ENCODE results near the gene ACADVL. TPM values are rescaled to one million over a fixed set of nuclear protein-coding genes. Genes with fewer than 3 reads are reported as not detected.
"Not testable (repeated sequence)": the region's sequence is repeated elsewhere in the genome, so short reads cannot be mapped to it uniquely, and the experiment has no call there.

The ACADVL gene
- total RNA-seq, 6 donors from 2014 or later = 377 to 1,449 (median 553) TPM

- Histone ChIP-seq H3K27me3 (no peaks in the 10 kb centered on the region), H3K4me1 (peaks cover 23 to 44% (median 34%) of the 10 kb centered on the region in 4 donors), H3K4me3 (peak overlapping the region; percentile 33 to 99 (median 80)), H3K9me3 (no peaks in the 10 kb centered on the region), H3K36me3 (peaks cover 0 to 43% (median 35%) of the 10 kb centered on the region in 4 donors), H3K27ac (peak overlapping the region; percentile 92 to 100 (median 97))
- DNase-seq (no peak), ATAC-seq (ENCODE audit: low FRiP score in 2 of 2) (no peak)
- TF ChIP-seq EP300 (IDR thresholded peaks at IDR 0.05) = no peak
- TF ChIP-seq POLR2AphosphoS5 (IDR thresholded peaks at IDR 0.05) = no peak
- no peak for TF ChIP-seq CTCF (IDR thresholded peaks at IDR 0.05)
- no peak for TF ChIP-seq POLR2A (IDR thresholded peaks at IDR 0.05)
- whole genome bisulfite sequencing, 2 donors = 24 to 41% methylated on average over 9 of the region's 9 CpGs
These were observed 21.5 kb downstream of the ACADVL start for GRCh38 chr17:7241090-7241733.

GRCh38 chr17:7241783-7242716 lies 22.3 kb downstream of the ACADVL start, which contains the start of gene GABARAP:
Gene GABARAP, minus strand, starts transcription at chr17:7242449. Its CDS starts 119 bp downstream, at chr17:7242330.
- peak; percentile 76 to 90 for ATAC-seq (ENCODE audit: low FRiP score in 2 of 2)
- 0% methylated on average over 36 to 52 of the region's 62 CpGs for WGBS, 2 donors
- H3K36me3 ChIP-seq = peaks cover 0 to 45% (median 36%) of the 10 kb centered on the region in 4 donors

GRCh38 chr17:7242717-7243452 lies 23.1 kb downstream of the ACADVL start:
- peak in 3 of 6 experiments; percentile 10 to 39 (median 37) for TF ChIP-seq CTCF (IDR thresholded peaks at IDR 0.05)
- TF ChIP-seq POLR2AphosphoS5 (IDR thresholded peaks at IDR 0.05) = peak; percentile 84 to 95
- peak in 3 of 4 donors; percentile 23 to 83 (median 61) for TF ChIP-seq EP300 (IDR thresholded peaks at IDR 0.05)
- peak in 3 of 4 donors; percentile 57 to 83 (median 74) for TF ChIP-seq POLR2A (IDR thresholded peaks at IDR 0.05)
- peak overlapping the region; percentile 92 to 100 (median 97) for H3K27ac ChIP-seq
- H3K4me3 ChIP-seq = peak overlapping the region; percentile 44 to 99 (median 80)
- DNase-seq = peak; percentile 94 to 97
- 1 to 3% methylated on average over 48 to 49 of the region's 49 CpGs for WGBS, 2 donors
- H3K9me3 ChIP-seq = no peaks in the 10 kb centered on the region
- ATAC-seq (ENCODE audit: low FRiP score in 2 of 2) = peak; percentile 83 to 84
- H3K36me3 ChIP-seq = peaks cover 0 to 46% (median 36%) of the 10 kb centered on the region in 4 donors
- H3K27me3 ChIP-seq = no peaks in the 10 kb centered on the region
- H3K4me1 ChIP-seq = peaks cover 23 to 30% (median 26%) of the 10 kb centered on the region in 4 donors

More at GRCh38 chr17:7241783-7242716, 22.3 kb downstream of the ACADVL start, which contains the start of gene GABARAP:
- Histone ChIP-seq H3K27me3 (no peaks in the 10 kb centered on the region), H3K27ac (peak within 1 kb of the TSS; percentile 92 to 100 (median 97)), H3K9me3 (no peaks in the 10 kb centered on the region), H3K4me3 (peak within 1 kb of the TSS; percentile 44 to 99 (median 80)), H3K4me1 (peaks cover 23 to 36% (median 32%) of the 10 kb centered on the region in 4 donors)
- peak; percentile 93 to 96 for DNase-seq
- peak in 3 of 4 donors; percentile 33 to 79 (median 56) for TF ChIP-seq POLR2A (IDR thresholded peaks at IDR 0.05)
- no peak for TF ChIP-seq EP300 (IDR thresholded peaks at IDR 0.05)
- TF ChIP-seq CTCF (IDR thresholded peaks at IDR 0.05) = no peak
- TF ChIP-seq POLR2AphosphoS5 (IDR thresholded peaks at IDR 0.05) = peak in 1 of 2 donors; percentile 74

- H3K27me3 ChIP-seq = no peaks in the 10 kb centered on the region
- H3K36me3 ChIP-seq = peaks cover 0 to 46% (median 36%) of the 10 kb centered on the region in 4 donors
These were observed 23.7 kb downstream of the ACADVL start for GRCh38 chr17:7243453-7243729.

GRCh38 chr17:7243838-7244237 lies 24.1 kb downstream of the ACADVL start:
- not testable (repeated sequence) for H3K9me3 ChIP-seq; ATAC-seq (ENCODE audit: low FRiP score in 2 of 2); H3K27me3 ChIP-seq; DNase-seq
- Histone ChIP-seq H3K27ac (peak overlapping the region; percentile 92 to 100 (median 97)), H3K36me3 (peaks cover 0 to 46% (median 36%) of the 10 kb centered on the region in 4 donors), H3K4me3 (peak overlapping the region in 2 of 4 donors; percentile 85 to 99), H3K4me1 (peaks cover 25 to 35% (median 29%) of the 10 kb centered on the region in 4 donors)
- 84 to 85% methylated on average over 10 of the region's 10 CpGs for WGBS, 2 donors

More at GRCh38 chr17:7243453-7243729, 23.7 kb downstream of the ACADVL start:
- DNase-seq (no peak), ATAC-seq (ENCODE audit: low FRiP score in 2 of 2) (no peak)
- peak overlapping the region; percentile 92 to 100 (median 97) for H3K27ac ChIP-seq
- H3K4me3 ChIP-seq = peak overlapping the region in 3 of 4 donors; percentile 76 to 99 (median 85)
- no peaks in the 10 kb centered on the region for H3K9me3 ChIP-seq
- 35 to 38% methylated on average over 2 of the region's 2 CpGs for WGBS, 2 donors
- TF ChIP-seq POLR2A (IDR thresholded peaks at IDR 0.05) (no peak), POLR2AphosphoS5 (IDR thresholded peaks at IDR 0.05) (no peak)
- peaks cover 23 to 30% (median 26%) of the 10 kb centered on the region in 4 donors for H3K4me1 ChIP-seq

Data from upper lobe of left lung (tissue), 6 donors.